Brain pericyte (primary cell): ENCODE results near the gene KRTAP23-1.

Experiments
- DNase-seq: peaks from one replicate; pipeline ENCODE4 v3.0.0-alpha.2; 2012; ENCODE audit warnings: low read depth, low spot score

Gene KRTAP23-1

GRCh38 chr21:30306884-30307283 is 41.5 kb downstream of the KRTAP23-1 start:
- no peak for DNase-seq

- no peak for DNase-seq
Observed at GRCh38 chr21:30305136-30305535, 43.3 kb downstream of the KRTAP23-1 start.
